Tibial nerve (tissue), 4 donors: Measurements from ENCODE around the gene LMOD3.

Experiments used
- EP300 ChIP-seq, 2 donors: sonication (generic); formaldehyde crosslinking; IDR thresholded peaks; one replicate each; pipeline ENCODE4 v1.6.1; 2017; ENCODE audit warnings: antibody characterized with exemption in 2 of 2, mild to moderate bottlenecking in 1 of 2
- POLR2A ChIP-seq, 2 donors: fragments of 450-650 bp; IDR thresholded peaks; one replicate each; pipeline ENCODE4 v1.6.1; 2017; ENCODE audit warnings: antibody characterized with exemption in 2 of 2, mild to moderate bottlenecking in 2 of 2, moderate library complexity in 2 of 2
- TF ChIP-seq, protein P1 (sequence below), 5 experiments: fragments of 200-600 bp in 3 of 5; fragments of 450-650 bp in 2 of 5; sonication (generic) in 3 of 5; IDR thresholded peaks; one replicate each; pipeline ENCODE4 v1.5.1; 2016 to 2019; ENCODE audit warnings: antibody characterized with exemption in 5 of 5, mild to moderate bottlenecking in 3 of 5, moderate library complexity in 2 of 5

- TF ChIP-seq, protein P1, sequence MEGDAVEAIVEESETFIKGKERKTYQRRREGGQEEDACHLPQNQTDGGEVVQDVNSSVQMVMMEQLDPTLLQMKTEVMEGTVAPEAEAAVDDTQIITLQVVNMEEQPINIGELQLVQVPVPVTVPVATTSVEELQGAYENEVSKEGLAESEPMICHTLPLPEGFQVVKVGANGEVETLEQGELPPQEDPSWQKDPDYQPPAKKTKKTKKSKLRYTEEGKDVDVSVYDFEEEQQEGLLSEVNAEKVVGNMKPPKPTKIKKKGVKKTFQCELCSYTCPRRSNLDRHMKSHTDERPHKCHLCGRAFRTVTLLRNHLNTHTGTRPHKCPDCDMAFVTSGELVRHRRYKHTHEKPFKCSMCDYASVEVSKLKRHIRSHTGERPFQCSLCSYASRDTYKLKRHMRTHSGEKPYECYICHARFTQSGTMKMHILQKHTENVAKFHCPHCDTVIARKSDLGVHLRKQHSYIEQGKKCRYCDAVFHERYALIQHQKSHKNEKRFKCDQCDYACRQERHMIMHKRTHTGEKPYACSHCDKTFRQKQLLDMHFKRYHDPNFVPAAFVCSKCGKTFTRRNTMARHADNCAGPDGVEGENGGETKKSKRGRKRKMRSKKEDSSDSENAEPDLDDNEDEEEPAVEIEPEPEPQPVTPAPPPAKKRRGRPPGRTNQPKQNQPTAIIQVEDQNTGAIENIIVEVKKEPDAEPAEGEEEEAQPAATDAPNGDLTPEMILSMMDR (IDR thresholded peaks at IDR 0.05), result no peak
- no peak for TF ChIP-seq EP300 (IDR thresholded peaks at IDR 0.05)
- TF ChIP-seq POLR2A (IDR thresholded peaks at IDR 0.05), result no peak
Measured at GRCh38 chr3:69162308-69162980, 40.0 kb upstream of the LMOD3 start.
